K562 (cell line): ENCODE measurements around the gene FAM187B. TPM values are rescaled to one million over a fixed set of nuclear protein-coding genes. Genes with fewer than 3 reads are reported as not detected.
A peak's percentile ranks its signal among the peaks of the same experiment; 100 is the strongest.

Source experiments
- CAMTA2 ChIP-seq: fragments of 250-450 bp; sonication (Bioruptor Pico); conservative IDR thresholded peaks from 2 replicates; pipeline ENCODE4 v1.5.1; 2022
- CBX5 ChIP-seq: IDR thresholded peaks from 2 replicates; pipeline ENCODE4 v1.6.1; 2014; ENCODE audit warnings: low read depth, borderline replicate concordance
- CREB3L1 ChIP-seq: fragments of 450-650 bp; IDR thresholded peaks from 2 replicates; pipeline ENCODE4 v1.6.1; 2014; ENCODE audit warnings: low read depth, mild to moderate bottlenecking, moderate library complexity, borderline replicate concordance
- EP400 ChIP-seq: fragments of 450-650 bp; IDR thresholded peaks from 2 replicates; pipeline ENCODE4 v1.6.1; 2017; ENCODE audit warnings: antibody characterized with exemption, mild to moderate bottlenecking, moderate library complexity
- FOXM1 ChIP-seq, 2 experiments: fragments of 450-650 bp in 1 of 2; sonication (generic) in 1 of 2; formaldehyde crosslinking in 1 of 2; IDR thresholded peaks; 2 replicates each; pipeline versions ENCODE4 v1.6.1 to v1.9.0; 2017 to 2022; ENCODE audit warnings: low read depth in 2 of 2, mild to moderate bottlenecking in 2 of 2, missing genetic modification reagents in 1 of 2, moderate library complexity in 1 of 2
- ID3 ChIP-seq, 2 experiments: fragments of 250-450 bp in 1 of 2; fragments of 450-650 bp in 1 of 2; sonication (Bioruptor Pico) in 1 of 2; IDR thresholded peaks; 2 replicates each; pipeline versions ENCODE4 v1.6.1 to v1.8.0; 2016 to 2021; ENCODE audit warnings: mild to moderate bottlenecking in 2 of 2, moderate library complexity in 2 of 2, missing compliant biosample characterization in 1 of 2, missing genetic modification characterization in 1 of 2
- KLF1 ChIP-seq: fragments of 450-650 bp; IDR thresholded peaks from 2 replicates; pipeline ENCODE4 v1.6.1; 2016; ENCODE audit warnings: missing genetic modification characterization, missing compliant biosample characterization
- KLF13 ChIP-seq: fragments of 450-650 bp; IDR thresholded peaks from 2 replicates; pipeline ENCODE4 v1.6.1; 2016; ENCODE audit warnings: missing genetic modification characterization, low read depth, mild to moderate bottlenecking, missing compliant biosample characterization, moderate library complexity, borderline replicate concordance
- MITF ChIP-seq: IDR thresholded peaks from 2 replicates; pipeline ENCODE4 v1.6.1; 2014; ENCODE audit warnings: antibody characterized with exemption
- PHF8 ChIP-seq: fragments of 200-600 bp; sonication (generic); IDR thresholded peaks from 2 replicates; pipeline ENCODE4 v1.6.1; 2012; ENCODE audit warnings: mixed run types, mild to moderate bottlenecking, inconsistent platforms, low read length, moderate library complexity, borderline replicate concordance
- RBM39 ChIP-seq: fragments of 200-400 bp; formaldehyde crosslinking; optimal IDR thresholded peaks from 2 replicates; pipeline ENCODE3; 2018; ENCODE audit warnings: low read depth, low read length
- RNF2 ChIP-seq: sonication (generic); IDR thresholded peaks from 2 replicates; pipeline ENCODE4 v1.6.1; 2016
- SNAPC5 ChIP-seq: fragments of 250-450 bp; sonication (Bioruptor Pico); IDR thresholded peaks from 2 replicates; pipeline ENCODE4 v1.8.0; 2021; ENCODE audit warnings: moderate library complexity, mild to moderate bottlenecking, inconsistent platforms
- SREBF1 ChIP-seq: fragments of 150-350 bp; IDR thresholded peaks from 2 replicates; pipeline ENCODE4 v1.6.1; 2014; ENCODE audit warnings: antibody characterized with exemption, low read depth, low read length, borderline replicate concordance
- TAF7 ChIP-seq: fragments of 450-650 bp; IDR thresholded peaks from 2 replicates; pipeline ENCODE4 v1.6.1; 2016; ENCODE audit warnings: missing genetic modification characterization, missing compliant biosample characterization
- TCF7 ChIP-seq: sonication (generic); IDR thresholded peaks from 2 replicates; pipeline ENCODE4 v1.6.1; 2016; ENCODE audit warnings: antibody characterized with exemption, borderline replicate concordance
- XRCC3 ChIP-seq: fragments of 450-650 bp; IDR thresholded peaks from 2 replicates; pipeline ENCODE4 v1.6.1; 2017; ENCODE audit warnings: mild to moderate bottlenecking, moderate library complexity
- ZBTB33 ChIP-seq: sonication (generic); formaldehyde crosslinking; IDR thresholded peaks from 2 replicates; pipeline ENCODE4 v1.8.1; 2023; ENCODE audit warnings: mild to moderate bottlenecking, missing genetic modification reagents
- ZC3H8 ChIP-seq: fragments of 450-650 bp; IDR thresholded peaks from 2 replicates; pipeline ENCODE4 v1.6.1; 2017
- ZNF124 ChIP-seq: sonication (generic); formaldehyde crosslinking; IDR thresholded peaks from 2 replicates; pipeline ENCODE4 v1.8.1; 2022; ENCODE audit warnings: missing genetic modification reagents
- ZNF57 ChIP-seq: fragments of 450-650 bp; formaldehyde crosslinking; IDR thresholded peaks from 2 replicates; pipeline ENCODE4 v1.4.0; 2020; ENCODE audit warnings: mild to moderate bottlenecking, moderate library complexity
- ZNF717 ChIP-seq: fragments of 250-450 bp; sonication (Bioruptor Pico); IDR thresholded peaks from 2 replicates; pipeline ENCODE4 v1.5.0; 2021
- ZNF76 ChIP-seq: fragments of 250-450 bp; sonication (Bioruptor Pico); IDR thresholded peaks from 2 replicates; pipeline ENCODE4 v1.4.0; 2020; ENCODE audit warnings: mild to moderate bottlenecking, moderate library complexity, borderline replicate concordance
- ZNF830 ChIP-seq: fragments of 250-450 bp; sonication (Bioruptor Pico); IDR thresholded peaks from 2 replicates; pipeline ENCODE4 v1.5.0; 2021; ENCODE audit warnings: mild to moderate bottlenecking
- polyA plus RNA-seq, 8 experiments: library from polyadenylated mRNA; depleted of rRNA in 4 of 8; stranded (reverse) in 5 of 8; unstranded in 3 of 8; fragments of >200 nt; fragmentation: Nextera tagmentation in 2 of 8; fragmentation: Illumina TruSeq in 1 of 8; extraction: Ambion mirVana in 2 of 8; extraction: Trizol in 1 of 8; gene quantifications; 2 replicates each; pipeline versions ENCODE4 v1.2.1 to v1.2.3, GENCODE V29; 2011 to 2014; ENCODE audit warnings: inconsistent platforms in 1 of 8, missing spikeins in 1 of 8
- total RNA-seq, 7 experiments: library from RNA; depleted of rRNA in 6 of 7; stranded (reverse); fragments of >200 nt in 6 of 7; fragmentation: Illumina TruSeq in 2 of 7; extraction: Trizol in 2 of 7; gene quantifications; 2 replicates each; pipeline versions ENCODE4 v1.2.1 to v1.2.3, GENCODE V29; 2011 to 2021; ENCODE audit warnings: low replicate concordance in 1 of 7

The FAM187B gene
- total and polyA plus RNA-seq, 9 of the 15 experiments (the other 6 are each of a cell fraction or from before 2014, with no cell fraction given), result 0.04 to 0.09 TPM; not detected in 7

GRCh38 chr19:35247526-35248309 lies 19.2 kb upstream of the FAM187B start (continued):
- no peak; the same call in 1 of the 2 replicates for TF ChIP-seq ZBTB33 (CRISPR knock-in tag)
- TF ChIP-seq XRCC3, result no peak
- TF ChIP-seq RNF2, result 0 out of 2 replicates have a peak, but pooled peaks have one; percentile 0
- no peak for TF ChIP-seq MITF
- no peak for TF ChIP-seq ID3 (CRISPR knock-in tag; IDR thresholded peaks at IDR 0.05)
- TF ChIP-seq ID3 (tag; IDR thresholded peaks at IDR 0.05), result peak; percentile 47; the same call in 1 of the 2 replicates
- no peak for TF ChIP-seq SNAPC5 (CRISPR knock-in tag)
- no peak for TF ChIP-seq KLF13 (tag)
- TF ChIP-seq CBX5, result peak; percentile 60
- no peak for TF ChIP-seq ZNF830 (CRISPR knock-in tag)
- 0 out of 2 replicates have a peak, but pooled peaks have one; percentile 35 for TF ChIP-seq TAF7 (tag)
- TF ChIP-seq SREBF1, result no peak
- no peak for TF ChIP-seq TCF7
- TF ChIP-seq CAMTA2 (CRISPR knock-in tag), result no peak
- no peak for TF ChIP-seq KLF1 (tag)
- TF ChIP-seq ZNF124, result no peak
- TF ChIP-seq ZNF717, result no peak
- no peak for TF ChIP-seq RBM39
- TF ChIP-seq PHF8, result peak; percentile 37; the same call in 1 of the 2 replicates
- TF ChIP-seq ZNF76 (CRISPR knock-in tag), result no peak
- TF ChIP-seq CREB3L1, result no peak
- peak; percentile 95 for TF ChIP-seq FOXM1 (IDR thresholded peaks at IDR 0.05; ENCODE audit: low read depth)
- TF ChIP-seq FOXM1 (CRISPR knock-in tag; IDR thresholded peaks at IDR 0.05; ENCODE audit: low read depth), result no peak
- TF ChIP-seq EP400, result peak; percentile 60; the same call in 1 of the 2 replicates
- TF ChIP-seq ZC3H8, result no peak
- TF ChIP-seq ZNF57, result no peak
